Measurements from ENCODE around the gene PARP1.

GRCh38 chr1:226364901-226365565, 42.9 kb downstream of the PARP1 start:
- TF ChIP-seq CTCF (IDR thresholded peaks at IDR 0.05): no peak
- TF ChIP-seq POLR2A (IDR thresholded peaks at IDR 0.05): no peak

Data from esophagus squamous epithelium (tissue), 4 donors.